HG03139 (cell line): ENCODE measurements around the gene RUFY4.
"Not testable (repeated sequence)": the region's sequence is repeated elsewhere in the genome, so short reads cannot be mapped to it uniquely, and the experiment has no call there.

Experiments
- ATAC-seq: cut with Tn5 transposase; IDR thresholded peaks from one replicate; pipeline ENCODE4 v1.9.1; 2021; ENCODE audit not compliant: unreplicated experiment

RUFY4 gene

GRCh38 chr2:218031261-218031660 is 37.8 kb upstream of the RUFY4 start:
- ATAC-seq = no peak

GRCh38 chr2:218031771-218032257 is 37.2 kb upstream of the RUFY4 start:
- ATAC-seq = no peak

- no peak for ATAC-seq
Observed at GRCh38 chr2:218032336-218033171, 36.5 kb upstream of the RUFY4 start.

GRCh38 chr2:218033208-218033589 is 35.9 kb upstream of the RUFY4 start:
- no peak for ATAC-seq

GRCh38 chr2:218033590-218034496 is 35.2 kb upstream of the RUFY4 start:
- ATAC-seq = no peak

- ATAC-seq = peak; percentile 76
Observed at GRCh38 chr2:218034497-218035213, 34.4 kb upstream of the RUFY4 start.

GRCh38 chr2:218035463-218036100 is 33.5 kb upstream of the RUFY4 start:
- ATAC-seq = no peak

GRCh38 chr2:218036371-218036770 is 32.7 kb upstream of the RUFY4 start:
- no peak for ATAC-seq

GRCh38 chr2:218039171-218039570 is 29.9 kb upstream of the RUFY4 start:
- ATAC-seq = no peak

GRCh38 chr2:218040883-218041282 is 28.2 kb upstream of the RUFY4 start:
- ATAC-seq = no peak

GRCh38 chr2:218041302-218042168 is 27.5 kb upstream of the RUFY4 start:
- no peak for ATAC-seq

GRCh38 chr2:218043100-218043499 is 26.0 kb upstream of the RUFY4 start:
- ATAC-seq = no peak

- ATAC-seq = no peak
Observed at GRCh38 chr2:218043701-218044109, 25.3 kb upstream of the RUFY4 start.

- ATAC-seq = not testable (repeated sequence)
Observed at GRCh38 chr2:218044599-218044998, 24.5 kb upstream of the RUFY4 start.

GRCh38 chr2:218046238-218046637 is 22.8 kb upstream of the RUFY4 start:
- ATAC-seq = no peak

- no peak for ATAC-seq
Observed at GRCh38 chr2:218047536-218048225, 21.4 kb upstream of the RUFY4 start.

- ATAC-seq = no peak
Observed at GRCh38 chr2:218051903-218052302, 17.1 kb upstream of the RUFY4 start.

- no peak for ATAC-seq
Observed at GRCh38 chr2:218059289-218059688, 9.8 kb upstream of the RUFY4 start.

- no peak for ATAC-seq
Observed at GRCh38 chr2:218060118-218060517, 8.9 kb upstream of the RUFY4 start.
